Bronchial epithelial cell (primary cell): ENCODE data around the gene MAP3K20. TPM values are rescaled to one million over a fixed set of nuclear protein-coding genes. Genes with fewer than 3 reads are reported as not detected.
A peak's percentile ranks its signal among the peaks of the same experiment; 100 is the strongest.

Source experiments
- DNase-seq: peaks from one replicate; pipeline ENCODE4 v3.0.0-alpha.2; 2010; ENCODE audit warnings: low read depth
- FAIRE-seq: peaks from 2 replicates; lab custom pipeline; 2011; peaks lifted over from hg19 to GRCh38; lab: Jason Lieb, UNC
- H3K27me3 ChIP-seq: 2 replicates; pipeline ENCODE4 v1.5.1; 2011; ENCODE audit warnings: low read length; ENCODE audit not compliant: control insufficient read depth, insufficient read depth
- H3K36me3 ChIP-seq: 2 replicates; pipeline ENCODE4 v1.5.1; 2011; ENCODE audit warnings: low read length; ENCODE audit not compliant: control insufficient read depth, insufficient read depth
- H3K4me3 ChIP-seq: 2 replicates; pipeline ENCODE4 v1.5.1; 2011; ENCODE audit warnings: mild to moderate bottlenecking, low read depth, low read length, control low read depth
- CTCF ChIP-seq: IDR thresholded peaks from 2 replicates; pipeline ENCODE4 v1.5.1; 2011; ENCODE audit warnings: mild to moderate bottlenecking, moderate library complexity, low read length, control low read depth, inconsistent platforms; ENCODE audit not compliant: insufficient read depth, severe bottlenecking
- total RNA-seq: library from RNA; depleted of rRNA; stranded (reverse); fragments of >200 nt; gene quantifications from 2 replicates; pipeline ENCODE4 v1.2.1, GENCODE V29; 2014

The MAP3K20 gene
- total RNA-seq, 1 donor from 2014 or later = 43.2 TPM

- no peak for FAIRE-seq
- no peak overlapping the region for H3K4me3 ChIP-seq
- H3K36me3 ChIP-seq = no peaks in the 10 kb centered on the region
- peak; percentile 99 for DNase-seq
- H3K27me3 ChIP-seq = no peaks in the 10 kb centered on the region
- no peak for TF ChIP-seq CTCF
Observed at GRCh38 chr2:173048897-173049661, 26.6 kb upstream of the MAP3K20 start.

GRCh38 chr2:173049831-173050230 lies 25.8 kb upstream of the MAP3K20 start:
- TF ChIP-seq CTCF = no peak
- Histone ChIP-seq H3K27me3 (no peaks in the 10 kb centered on the region), H3K36me3 (no peaks in the 10 kb centered on the region), H3K4me3 (no peak overlapping the region)
- no peak for FAIRE-seq
- DNase-seq = peak; percentile 18

GRCh38 chr2:173050684-173051083 lies 25.0 kb upstream of the MAP3K20 start:
- H3K36me3 ChIP-seq = no peaks in the 10 kb centered on the region
- H3K4me3 ChIP-seq = no peak overlapping the region
- TF ChIP-seq CTCF = no peak
- no peaks in the 10 kb centered on the region for H3K27me3 ChIP-seq
- FAIRE-seq (no peak), DNase-seq (peak; percentile 49)

GRCh38 chr2:173051463-173052215 lies 24.0 kb upstream of the MAP3K20 start:
- Histone ChIP-seq H3K36me3 (no peaks in the 10 kb centered on the region), H3K4me3 (no peak overlapping the region), H3K27me3 (no peaks in the 10 kb centered on the region)
- TF ChIP-seq CTCF = no peak
- no peak for FAIRE-seq
- DNase-seq = no peak

- DNase-seq (no peak), FAIRE-seq (no peak)
- TF ChIP-seq CTCF = no peak
- H3K27me3 ChIP-seq = no peaks in the 10 kb centered on the region
- no peaks in the 10 kb centered on the region for H3K36me3 ChIP-seq
- no peak overlapping the region for H3K4me3 ChIP-seq
Observed at GRCh38 chr2:173053043-173053699, 22.5 kb upstream of the MAP3K20 start.
